Panc1 (cell line): ENCODE data around the gene IFNA13. TPM values are rescaled to one million over a fixed set of nuclear protein-coding genes. Genes with fewer than 3 reads are reported as not detected.

ENCODE experiments used
- ATAC-seq: fragments of 200-7000 bp; cut with Tn5 transposase; 2 replicates; pipeline ENCODE4 v1.9.1; 2020; ENCODE audit warnings: mild to moderate bottlenecking, moderate library complexity
- BruUV-seq: library from RNA; stranded (reverse); fragments of 400-500 nt; replicated peaks from 2 replicates; lab custom pipeline; 2021; lab: Mats Ljungman, UMichigan
- CTCF ChIA-PET: fragments of 300-600 bp; sonication (Branson Sonifier 250); formaldehyde crosslinking; loops from one replicate; lab custom pipeline; 2022; ENCODE audit warnings: antibody characterized with exemption; lab: Charles Lee
- POLR2A ChIA-PET: fragments of 300-600 bp; sonication (Branson Sonifier 250); formaldehyde crosslinking; loops from one replicate; lab custom pipeline; 2022; ENCODE audit warnings: antibody characterized with exemption; lab: Charles Lee
- DNase-seq: peaks from one replicate; pipeline ENCODE4 v3.0.0-alpha.2; 2010; ENCODE audit warnings: low read depth, low spot score
- H3K27ac ChIP-seq: 2 replicates; pipeline ENCODE4 v1.5.1; 2011; ENCODE audit warnings: mild to moderate bottlenecking, low read length, inconsistent platforms
- H3K27me3 ChIP-seq: fragments of 200-500 bp; sonication (Bioruptor generic); 2 replicates; pipeline ENCODE4 v1.6.0; 2014; ENCODE audit warnings: low read length, inconsistent platforms; ENCODE audit not compliant: control insufficient read depth, insufficient read depth
- H3K36me3 ChIP-seq: fragments of 200-500 bp; sonication (Bioruptor generic); 2 replicates; pipeline ENCODE4 v1.5.1; 2014; ENCODE audit warnings: inconsistent platforms, mild to moderate bottlenecking, low read length, moderate library complexity; ENCODE audit not compliant: control insufficient read depth, insufficient read depth
- H3K4me1 ChIP-seq: 2 replicates; pipeline ENCODE4 v1.5.1; 2011; ENCODE audit warnings: inconsistent platforms, mild to moderate bottlenecking, low read length, moderate library complexity; ENCODE audit not compliant: control insufficient read depth, insufficient read depth
- H3K4me3 ChIP-seq, 2 experiments: 2 replicates each; pipeline ENCODE4 v1.5.1; 2011 to 2012; ENCODE audit warnings: low read depth in 2 of 2, low read length in 2 of 2, mild to moderate bottlenecking in 2 of 2, inconsistent platforms in 1 of 2, moderate library complexity in 1 of 2
- H3K9me3 ChIP-seq: fragments of 200-500 bp; sonication (Bioruptor generic); 2 replicates; pipeline ENCODE4 v1.5.1; 2014; ENCODE audit warnings: low read depth, mild to moderate bottlenecking, inconsistent platforms, low read length, moderate library complexity; ENCODE audit not compliant: control insufficient read depth, insufficient read depth
- POLR2AphosphoS5 ChIP-seq: IDR thresholded peaks from 2 replicates; pipeline ENCODE4 v1.6.1; 2012; ENCODE audit warnings: mild to moderate bottlenecking, low read depth, low read length, moderate library complexity
- SIN3A ChIP-seq: IDR thresholded peaks from 2 replicates; pipeline ENCODE4 v1.6.1; 2012; ENCODE audit warnings: low read depth, mild to moderate bottlenecking, low read length, moderate library complexity, borderline replicate concordance; ENCODE audit not compliant: insufficient read depth
- TCF7L2 ChIP-seq: IDR thresholded peaks from 2 replicates; pipeline ENCODE4 v1.6.1; 2011; ENCODE audit warnings: mild to moderate bottlenecking, low read depth, low read length, inconsistent platforms
- in situ Hi-C: cut with HindIII; loops from 2 replicates; pipeline ENCODE4 v1.10.0; 2016; ENCODE audit warnings: low sequenced_read_pairs, low pct_unique_long_range_greater_than_20kb
- intact Hi-C: fragments of 100-400 bp; cut with micrococcal nuclease; formaldehyde crosslinking; loops from one replicate; pipeline ENCODE4 v1.10.0; 2022; ENCODE audit not compliant: unreplicated experiment
- total RNA-seq: library from RNA; stranded (reverse); gene quantifications from one replicate; pipeline ENCODE4 v1.2.1, GENCODE V29; 2021; ENCODE audit not compliant: unreplicated experiment
- TF ChIP-seq, protein P1 (sequence below), 2 experiments: IDR thresholded peaks; 2 replicates each; pipeline ENCODE4 v1.6.1; 2011 to 2012; ENCODE audit warnings: low read depth in 2 of 2, control low read depth in 1 of 2, low read length in 1 of 2, mild to moderate bottlenecking in 1 of 2, moderate library complexity in 1 of 2; ENCODE audit not compliant: insufficient read depth in 1 of 2
- TF ChIP-seq, protein P2 (sequence below): fragments of 450-650 bp; IDR thresholded peaks from 2 replicates; pipeline ENCODE4 v1.5.1; 2017; ENCODE audit warnings: mild to moderate bottlenecking

IFNA13 gene
- total RNA-seq, 1 experiment from 2014 or later: not detected

DNA sequence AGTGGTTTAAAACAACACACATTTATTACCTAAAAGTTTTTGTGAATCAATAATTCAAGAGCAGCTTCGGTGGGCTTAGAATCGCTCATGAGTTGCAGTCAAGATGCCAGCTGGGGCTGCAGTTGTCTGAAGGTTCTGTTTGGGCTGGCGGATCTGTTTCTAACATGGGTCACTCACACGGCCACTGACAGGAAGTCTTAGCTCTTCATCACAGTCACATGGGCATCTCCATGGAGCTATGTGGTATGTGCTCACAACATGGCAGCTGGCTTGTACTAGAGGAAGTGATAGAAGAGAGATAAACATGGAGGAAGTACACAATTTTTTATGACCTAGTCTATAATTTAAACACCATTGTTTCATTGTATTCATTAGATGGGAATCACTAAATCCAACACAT is 43.8 kb downstream of the IFNA13 start:
- in situ Hi-C loops (no loop called here), intact Hi-C loops (no loop called here)
- Histone ChIP-seq H3K27me3 (no peaks in the 10 kb centered on the region), H3K4me1 (no peaks in the 10 kb centered on the region), H3K9me3 (no peaks in the 10 kb centered on the region), H3K36me3 (no peaks in the 10 kb centered on the region), H3K4me3 (no peak overlapping the region), H3K27ac (no peak overlapping the region)
- ChIA-PET CTCF (no interaction called here), POLR2A (no interaction called here)
- TF ChIP-seq, protein P1, sequence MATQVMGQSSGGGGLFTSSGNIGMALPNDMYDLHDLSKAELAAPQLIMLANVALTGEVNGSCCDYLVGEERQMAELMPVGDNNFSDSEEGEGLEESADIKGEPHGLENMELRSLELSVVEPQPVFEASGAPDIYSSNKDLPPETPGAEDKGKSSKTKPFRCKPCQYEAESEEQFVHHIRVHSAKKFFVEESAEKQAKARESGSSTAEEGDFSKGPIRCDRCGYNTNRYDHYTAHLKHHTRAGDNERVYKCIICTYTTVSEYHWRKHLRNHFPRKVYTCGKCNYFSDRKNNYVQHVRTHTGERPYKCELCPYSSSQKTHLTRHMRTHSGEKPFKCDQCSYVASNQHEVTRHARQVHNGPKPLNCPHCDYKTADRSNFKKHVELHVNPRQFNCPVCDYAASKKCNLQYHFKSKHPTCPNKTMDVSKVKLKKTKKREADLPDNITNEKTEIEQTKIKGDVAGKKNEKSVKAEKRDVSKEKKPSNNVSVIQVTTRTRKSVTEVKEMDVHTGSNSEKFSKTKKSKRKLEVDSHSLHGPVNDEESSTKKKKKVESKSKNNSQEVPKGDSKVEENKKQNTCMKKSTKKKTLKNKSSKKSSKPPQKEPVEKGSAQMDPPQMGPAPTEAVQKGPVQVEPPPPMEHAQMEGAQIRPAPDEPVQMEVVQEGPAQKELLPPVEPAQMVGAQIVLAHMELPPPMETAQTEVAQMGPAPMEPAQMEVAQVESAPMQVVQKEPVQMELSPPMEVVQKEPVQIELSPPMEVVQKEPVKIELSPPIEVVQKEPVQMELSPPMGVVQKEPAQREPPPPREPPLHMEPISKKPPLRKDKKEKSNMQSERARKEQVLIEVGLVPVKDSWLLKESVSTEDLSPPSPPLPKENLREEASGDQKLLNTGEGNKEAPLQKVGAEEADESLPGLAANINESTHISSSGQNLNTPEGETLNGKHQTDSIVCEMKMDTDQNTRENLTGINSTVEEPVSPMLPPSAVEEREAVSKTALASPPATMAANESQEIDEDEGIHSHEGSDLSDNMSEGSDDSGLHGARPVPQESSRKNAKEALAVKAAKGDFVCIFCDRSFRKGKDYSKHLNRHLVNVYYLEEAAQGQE (IDR thresholded peaks at IDR 0.05; ENCODE audit: insufficient read depth in 1 of 2, low read depth in 2 of 2, low read length in 1 of 2): no peak
- TF ChIP-seq, protein P2, sequence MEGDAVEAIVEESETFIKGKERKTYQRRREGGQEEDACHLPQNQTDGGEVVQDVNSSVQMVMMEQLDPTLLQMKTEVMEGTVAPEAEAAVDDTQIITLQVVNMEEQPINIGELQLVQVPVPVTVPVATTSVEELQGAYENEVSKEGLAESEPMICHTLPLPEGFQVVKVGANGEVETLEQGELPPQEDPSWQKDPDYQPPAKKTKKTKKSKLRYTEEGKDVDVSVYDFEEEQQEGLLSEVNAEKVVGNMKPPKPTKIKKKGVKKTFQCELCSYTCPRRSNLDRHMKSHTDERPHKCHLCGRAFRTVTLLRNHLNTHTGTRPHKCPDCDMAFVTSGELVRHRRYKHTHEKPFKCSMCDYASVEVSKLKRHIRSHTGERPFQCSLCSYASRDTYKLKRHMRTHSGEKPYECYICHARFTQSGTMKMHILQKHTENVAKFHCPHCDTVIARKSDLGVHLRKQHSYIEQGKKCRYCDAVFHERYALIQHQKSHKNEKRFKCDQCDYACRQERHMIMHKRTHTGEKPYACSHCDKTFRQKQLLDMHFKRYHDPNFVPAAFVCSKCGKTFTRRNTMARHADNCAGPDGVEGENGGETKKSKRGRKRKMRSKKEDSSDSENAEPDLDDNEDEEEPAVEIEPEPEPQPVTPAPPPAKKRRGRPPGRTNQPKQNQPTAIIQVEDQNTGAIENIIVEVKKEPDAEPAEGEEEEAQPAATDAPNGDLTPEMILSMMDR: no peak
- no peak for TF ChIP-seq TCF7L2
- TF ChIP-seq SIN3A: no peak
- no peak for TF ChIP-seq POLR2AphosphoS5
- DNase-seq (no peak), ATAC-seq (no peak)
- no TSS peak for BruUV-seq

DNA sequence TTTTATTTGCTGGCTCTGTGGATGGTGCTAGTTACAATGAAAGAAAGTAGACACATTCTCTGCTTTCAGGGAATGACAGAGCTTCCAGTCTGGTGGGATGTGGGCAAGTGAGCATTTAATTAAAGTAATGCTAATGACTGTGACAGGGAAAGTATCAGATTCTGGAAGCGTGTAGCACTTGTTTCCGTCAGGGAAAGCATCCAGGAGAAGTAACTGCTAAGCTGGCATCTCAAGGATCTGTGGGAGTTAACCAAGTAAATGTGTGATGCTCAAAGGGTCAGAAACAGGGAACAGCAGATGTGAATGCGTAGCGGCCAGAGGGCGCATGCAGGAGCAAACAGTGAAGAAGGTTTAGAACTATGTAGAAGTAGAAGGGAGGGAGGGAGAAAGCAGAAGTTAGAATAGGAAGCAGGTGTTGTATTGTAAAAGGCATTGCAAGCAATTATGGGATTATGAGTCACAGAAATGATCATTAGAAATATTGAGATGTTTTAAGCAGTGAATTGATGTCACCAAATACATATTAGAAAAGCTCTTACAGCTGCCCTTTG is 44.9 kb downstream of the IFNA13 start:
- in situ Hi-C loops (no loop called here), intact Hi-C loops (no loop called here)
- BruUV-seq: no TSS peak
- Histone ChIP-seq H3K4me1 (no peaks in the 10 kb centered on the region), H3K4me3 (no peak overlapping the region), H3K36me3 (no peaks in the 10 kb centered on the region), H3K27me3 (no peaks in the 10 kb centered on the region), H3K9me3 (no peaks in the 10 kb centered on the region), H3K27ac (no peak overlapping the region)
- ATAC-seq: no peak
- ChIA-PET POLR2A (no interaction called here), CTCF (no interaction called here)
- DNase-seq: no peak
- TF ChIP-seq, protein P2: no peak
- TF ChIP-seq SIN3A: no peak
- TF ChIP-seq TCF7L2: no peak
- TF ChIP-seq, protein P1 (IDR thresholded peaks at IDR 0.05; ENCODE audit: insufficient read depth in 1 of 2, low read depth in 2 of 2, low read length in 1 of 2): no peak
